GM06990 (cell line): ENCODE data around the gene TREM1.

ENCODE experiments used
- DNase-seq: peaks from one replicate; pipeline ENCODE4 v3.0.0-alpha.2; 2011; ENCODE audit not compliant: insufficient read length; ENCODE audit errors: extremely low read depth
- H3K27me3 ChIP-seq: replicated peaks from 2 replicates; pipeline ENCODE4 v1.6.0; 2011; ENCODE audit warnings: low read length; ENCODE audit not compliant: control insufficient read depth, insufficient read depth
- H3K36me3 ChIP-seq: 2 replicates; pipeline ENCODE4 v1.5.1; 2011; ENCODE audit warnings: low read length; ENCODE audit not compliant: control insufficient read depth, insufficient read depth
- H3K4me3 ChIP-seq: replicated peaks from 2 replicates; pipeline ENCODE4 v1.5.1; 2011; ENCODE audit warnings: low read depth, mild to moderate bottlenecking, control low read depth, low read length
- CTCF ChIP-seq: IDR thresholded peaks from 2 replicates; pipeline ENCODE4 v1.5.1; 2011; ENCODE audit warnings: low read length, control low read depth, mild to moderate bottlenecking, inconsistent platforms; ENCODE audit not compliant: insufficient read depth, poor library complexity, severe bottlenecking

Gene TREM1

DNA sequence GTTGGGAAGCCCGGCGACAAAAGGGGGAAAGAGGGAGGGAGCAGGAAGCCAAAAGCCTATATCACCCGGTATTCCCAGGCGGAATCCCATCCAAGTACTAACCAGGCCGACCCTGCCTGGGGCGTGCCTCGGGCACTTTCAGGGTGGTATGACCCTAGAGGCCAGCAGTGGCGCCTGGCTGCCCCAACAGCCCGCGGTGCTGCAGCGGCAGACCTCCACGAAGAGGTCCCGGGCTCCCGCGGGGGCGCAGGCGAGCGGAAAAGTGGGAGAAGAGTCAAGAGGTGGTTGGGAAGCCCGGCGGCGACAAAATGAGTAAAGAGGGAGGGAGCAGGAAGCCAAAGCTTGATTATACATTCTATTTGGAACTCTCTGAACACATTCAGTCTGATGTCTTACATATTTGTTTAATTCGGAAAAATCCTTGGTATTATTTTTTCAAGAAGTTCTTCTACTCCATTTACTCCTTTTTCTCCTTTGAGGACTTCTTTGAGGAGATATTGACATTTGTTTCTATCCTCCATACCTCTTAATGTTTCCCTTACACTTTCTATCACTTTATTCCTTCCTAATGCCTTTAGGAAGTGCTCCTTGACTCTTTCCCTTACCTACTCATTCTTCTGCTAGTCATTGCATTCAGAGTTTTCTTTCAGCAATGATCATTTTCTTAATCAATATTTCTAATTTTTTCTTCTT, 46.9 kb downstream of the TREM1 start:
- H3K36me3 ChIP-seq, result no peaks in the 10 kb centered on the region
- H3K4me3 ChIP-seq, result no peak overlapping the region
- no peak for DNase-seq
- TF ChIP-seq CTCF, result no peak
- no peaks in the 10 kb centered on the region for H3K27me3 ChIP-seq

- Histone ChIP-seq H3K4me3 (no peak overlapping the region), H3K27me3 (no peaks in the 10 kb centered on the region; the same call in 1 of the 2 replicates), H3K36me3 (no peaks in the 10 kb centered on the region)
- no peak for DNase-seq
- no peak for TF ChIP-seq CTCF
Observed at GRCh38 chr6:41237128-41237527, 49.4 kb downstream of the TREM1 start.

GRCh38 chr6:41236276-41236675, 50.2 kb downstream of the TREM1 start:
- H3K4me3 ChIP-seq, result no peak overlapping the region
- H3K36me3 ChIP-seq, result no peaks in the 10 kb centered on the region
- DNase-seq, result no peak
- no peaks in the 10 kb centered on the region; the same call in 1 of the 2 replicates for H3K27me3 ChIP-seq
- no peak for TF ChIP-seq CTCF

DNA sequence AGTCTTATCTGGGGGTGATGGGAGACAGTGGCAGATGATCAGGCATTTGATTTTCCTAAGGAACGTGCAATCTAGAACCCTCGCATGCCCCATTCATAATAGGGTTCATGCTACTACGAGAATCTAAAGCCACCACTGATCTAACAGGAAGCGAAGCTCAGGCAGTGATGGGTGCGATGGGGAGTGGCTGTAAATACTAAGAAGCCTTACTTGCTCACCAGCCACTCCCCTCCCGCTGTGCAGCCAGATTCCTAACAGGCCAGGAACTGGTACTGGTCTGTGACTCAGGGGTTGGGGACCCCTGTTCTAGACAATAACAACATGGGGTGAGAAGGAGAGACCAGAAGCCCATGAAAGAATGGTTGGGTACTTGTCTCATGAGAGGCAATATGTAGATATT, 53.8 kb downstream of the TREM1 start:
- Histone ChIP-seq H3K27me3 (no peaks in the 10 kb centered on the region; the same call in none of the 2 replicates), H3K4me3 (no peak overlapping the region), H3K36me3 (no peaks in the 10 kb centered on the region)
- no peak for DNase-seq
- TF ChIP-seq CTCF, result no peak

- H3K4me3 ChIP-seq, result no peak overlapping the region
- no peak for DNase-seq
- no peaks in the 10 kb centered on the region for H3K36me3 ChIP-seq
- no peaks in the 10 kb centered on the region; the same call in none of the 2 replicates for H3K27me3 ChIP-seq
- TF ChIP-seq CTCF, result no peak
Observed at GRCh38 chr6:41231246-41231645, 55.2 kb downstream of the TREM1 start.

- H3K4me3 ChIP-seq, result no peak overlapping the region
- no peak for DNase-seq
- no peak for TF ChIP-seq CTCF
- no peaks in the 10 kb centered on the region; the same call in none of the 2 replicates for H3K27me3 ChIP-seq
- H3K36me3 ChIP-seq, result no peaks in the 10 kb centered on the region
Observed at GRCh38 chr6:41229721-41230120, 56.8 kb downstream of the TREM1 start.
